Activated gamma-delta T cell treated with anti-CD3 and anti-CD28 coated beads, Interleukin-2, amount 50 U/mL, for 16 hours (primary cell): ENCODE measurements around the gene TTC1.

Source experiments
- DNase-seq: peaks from one replicate; pipeline ENCODE4 v3.0.0-alpha.2; 2020; ENCODE audit warnings: low read depth

Gene TTC1

DNA sequence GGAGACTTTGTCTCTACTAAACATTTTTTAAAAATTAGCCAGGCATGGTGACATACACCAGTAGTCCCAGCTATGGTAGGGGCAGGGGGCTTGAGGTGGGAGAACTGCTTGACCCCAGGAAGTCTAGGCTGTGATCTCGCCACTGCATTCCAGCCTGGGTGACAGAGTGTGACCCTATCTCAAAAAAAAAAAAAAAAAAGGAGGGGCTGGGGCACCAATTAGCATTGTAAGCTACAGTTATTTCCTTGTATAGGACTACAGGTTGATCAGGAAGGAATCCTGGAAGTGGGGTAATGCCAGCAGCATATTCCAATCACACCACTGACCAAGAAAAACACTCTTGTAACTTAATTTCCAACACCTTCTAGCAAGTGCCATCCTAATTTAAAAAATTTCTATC is 78.3 kb downstream of the TTC1 start:
- no peak for DNase-seq

- no peak for DNase-seq
These were observed 79.9 kb downstream of the TTC1 start for GRCh38 chr5:160088805-160089204.

GRCh38 chr5:160089531-160089930 is 80.6 kb downstream of the TTC1 start:
- DNase-seq, result no peak

DNA sequence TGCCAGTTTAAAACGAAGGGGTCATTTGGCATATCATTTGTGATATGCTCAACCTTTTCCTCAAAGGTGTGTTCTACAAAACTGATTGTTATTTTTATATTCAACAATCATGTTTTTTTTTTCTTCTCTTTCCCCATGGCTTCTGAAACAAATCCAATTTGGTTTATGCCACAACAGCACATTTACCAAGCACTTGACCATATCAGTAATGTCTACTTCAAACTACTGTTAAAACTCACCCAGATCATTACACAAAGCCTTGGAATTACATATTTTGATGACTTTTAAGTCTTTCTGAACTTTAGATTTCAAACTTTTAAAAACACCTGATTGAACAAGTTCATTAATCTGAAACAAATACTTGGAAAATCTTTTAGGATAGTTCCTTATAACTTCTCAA is 81.1 kb downstream of the TTC1 start:
- no peak for DNase-seq

DNA sequence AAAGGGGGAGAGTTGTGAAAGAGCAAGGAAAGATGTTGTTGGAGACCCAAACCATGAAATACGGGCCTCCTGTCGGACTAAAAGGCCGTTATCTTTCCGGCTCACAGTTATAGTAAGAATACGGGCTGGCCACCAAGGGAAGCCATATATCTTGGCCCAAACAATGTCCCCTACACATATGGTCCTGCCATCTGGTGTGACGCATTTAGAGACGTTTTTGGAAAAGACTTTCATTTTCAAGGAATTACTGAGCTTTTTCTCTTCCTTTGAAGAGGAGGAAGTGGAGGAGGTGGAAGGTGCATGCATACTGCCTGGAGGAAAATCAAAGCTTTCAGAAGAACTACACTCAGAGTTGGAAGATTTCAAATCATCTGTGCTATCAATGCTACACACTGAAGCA is 83.6 kb downstream of the TTC1 start:
- no peak for DNase-seq

DNA sequence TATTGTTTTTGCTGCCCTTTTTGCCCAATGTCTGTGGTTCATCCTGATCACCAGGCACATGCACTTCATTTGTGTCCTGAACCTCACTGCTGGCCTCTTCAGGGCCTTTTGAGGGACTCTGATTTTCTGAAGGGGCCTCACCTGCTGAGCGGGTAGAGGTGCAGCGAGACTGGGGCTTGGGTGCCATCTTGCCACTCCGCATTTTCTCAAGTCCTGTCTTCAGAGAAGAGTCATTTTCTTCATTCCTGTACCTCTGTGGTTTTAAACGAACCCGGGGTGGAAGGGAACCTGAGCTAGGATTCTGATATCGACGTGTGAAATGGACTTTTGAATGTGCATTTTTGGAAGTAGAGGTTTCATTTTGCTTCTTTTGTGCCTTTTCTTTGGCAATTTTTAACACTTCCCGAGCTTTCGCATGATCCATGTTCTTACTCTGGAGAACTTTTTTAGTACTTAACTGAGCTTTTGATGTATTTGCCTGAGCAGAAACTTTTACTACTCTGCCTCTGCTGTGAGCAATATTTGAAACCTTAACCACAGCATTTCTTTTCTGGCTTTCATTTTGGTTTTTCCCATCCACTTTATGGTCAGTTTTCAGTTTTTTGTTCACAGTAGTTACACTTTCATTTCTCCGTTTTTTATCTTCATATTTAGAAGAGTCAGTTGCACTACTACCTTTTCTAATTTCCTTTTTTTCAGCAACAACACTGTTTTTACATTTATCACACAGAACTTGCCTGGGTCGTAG is 84.2 kb downstream of the TTC1 start:
- DNase-seq, result no peak

DNA sequence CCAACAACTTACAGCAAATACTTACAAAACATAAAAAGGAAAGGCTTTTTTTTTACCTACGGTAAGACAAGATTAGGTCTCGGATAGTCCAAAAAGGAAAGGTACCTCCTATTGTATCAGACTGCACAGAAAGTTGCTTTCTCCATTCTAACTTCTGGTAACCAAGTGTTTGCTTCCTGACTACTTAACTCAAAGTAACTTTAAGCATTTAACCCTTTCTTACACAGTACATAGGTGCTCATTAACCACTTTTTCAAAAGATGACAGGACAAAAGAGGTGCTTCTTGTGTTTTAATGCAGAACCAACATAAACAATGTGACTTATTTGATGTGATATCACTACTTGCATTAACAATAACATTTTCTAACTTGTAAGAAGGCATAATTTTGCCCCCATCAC is 87.2 kb downstream of the TTC1 start:
- no peak for DNase-seq

DNA sequence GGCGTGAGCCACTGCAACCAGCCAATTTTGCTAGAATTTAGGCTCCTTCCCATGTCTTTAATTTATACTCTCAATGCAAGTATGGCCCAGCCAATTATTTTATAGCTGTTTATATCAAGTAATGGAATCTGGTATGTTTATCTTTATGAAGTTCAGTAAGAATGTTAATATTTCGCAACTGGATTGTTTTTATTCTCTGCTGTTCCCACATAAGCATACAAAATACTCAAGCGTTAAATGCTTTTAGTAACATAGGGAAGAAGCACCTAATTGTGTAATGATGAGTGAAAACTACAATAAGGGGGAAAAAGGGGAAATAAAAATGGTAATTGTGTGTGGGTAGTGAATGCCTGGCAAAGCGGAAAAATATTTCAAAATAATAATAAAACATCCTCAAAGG is 89.1 kb downstream of the TTC1 start:
- no peak for DNase-seq

- DNase-seq, result no peak
These were observed 96.9 kb downstream of the TTC1 start for GRCh38 chr5:160105686-160106360.

GRCh38 chr5:160108124-160108523 is 99.2 kb downstream of the TTC1 start:
- DNase-seq, result no peak
